EH (cell line): Measurements from ENCODE around the gene RGS9BP.
"Not testable (repeated sequence)": the region's sequence is repeated elsewhere in the genome, so short reads cannot be mapped to it uniquely, and the experiment has no call there.

Experiments used
- DNase-seq: peaks from one replicate; pipeline ENCODE4 v3.0.0-alpha.2; 2015; ENCODE audit warnings: low read depth

Gene RGS9BP

DNA sequence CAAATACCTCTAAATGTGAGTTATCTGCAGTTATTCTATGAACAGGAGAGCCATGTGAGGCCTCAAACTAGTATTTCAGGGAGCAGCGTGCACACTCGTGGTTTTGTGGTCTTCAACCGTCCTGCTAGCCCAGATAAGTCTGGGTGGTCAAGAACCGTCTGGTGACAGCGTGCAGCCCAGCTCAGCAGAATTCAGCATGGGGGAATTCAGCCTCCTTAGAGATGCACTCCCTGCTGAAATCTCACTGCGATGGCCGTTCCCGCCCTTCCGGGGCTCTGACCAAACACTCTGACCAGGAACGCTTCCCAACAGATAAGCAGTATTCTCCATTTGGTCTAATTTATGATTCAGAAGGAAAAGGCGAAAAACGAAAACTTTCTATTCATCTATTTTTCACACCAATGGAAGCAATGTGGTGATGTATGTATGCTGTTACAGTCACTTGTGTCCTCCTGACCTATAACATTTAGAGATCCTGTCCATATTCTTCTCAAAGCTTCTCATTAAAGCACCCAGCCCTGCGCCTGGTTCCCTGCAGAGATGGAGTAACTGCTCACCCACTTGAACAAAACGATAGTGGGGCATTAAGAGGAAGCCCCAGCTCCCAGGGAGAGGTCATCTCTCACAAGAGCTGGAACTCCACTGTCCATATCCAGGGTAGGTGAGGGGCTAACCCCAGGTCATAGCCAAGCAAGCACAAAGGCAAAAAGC, 3.6 kb upstream of the RGS9BP start:
- DNase-seq: no peak

- DNase-seq: no peak
These were observed 2.8 kb upstream of the RGS9BP start for GRCh38 chr19:32672841-32673240.

DNA sequence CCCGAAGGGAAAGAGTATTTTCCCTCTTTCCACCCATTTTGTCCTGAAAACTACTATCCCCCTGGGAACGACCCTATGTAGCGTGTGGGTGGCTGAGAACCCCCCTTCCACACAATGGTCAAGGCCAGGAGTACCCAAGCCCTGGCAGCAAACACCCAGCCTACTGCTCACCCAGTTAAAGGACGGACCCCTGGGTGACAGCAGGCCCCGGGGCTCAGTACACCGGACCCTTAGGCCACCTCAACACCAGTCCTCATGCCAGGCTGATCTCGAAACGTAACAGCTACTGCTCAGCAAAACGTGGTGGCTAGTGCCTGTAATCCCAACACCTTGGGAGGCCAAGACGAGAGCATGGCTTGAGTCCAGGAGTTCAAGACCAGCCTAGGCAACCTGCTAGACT, 2.1 kb upstream of the RGS9BP start:
- DNase-seq: no peak

DNA sequence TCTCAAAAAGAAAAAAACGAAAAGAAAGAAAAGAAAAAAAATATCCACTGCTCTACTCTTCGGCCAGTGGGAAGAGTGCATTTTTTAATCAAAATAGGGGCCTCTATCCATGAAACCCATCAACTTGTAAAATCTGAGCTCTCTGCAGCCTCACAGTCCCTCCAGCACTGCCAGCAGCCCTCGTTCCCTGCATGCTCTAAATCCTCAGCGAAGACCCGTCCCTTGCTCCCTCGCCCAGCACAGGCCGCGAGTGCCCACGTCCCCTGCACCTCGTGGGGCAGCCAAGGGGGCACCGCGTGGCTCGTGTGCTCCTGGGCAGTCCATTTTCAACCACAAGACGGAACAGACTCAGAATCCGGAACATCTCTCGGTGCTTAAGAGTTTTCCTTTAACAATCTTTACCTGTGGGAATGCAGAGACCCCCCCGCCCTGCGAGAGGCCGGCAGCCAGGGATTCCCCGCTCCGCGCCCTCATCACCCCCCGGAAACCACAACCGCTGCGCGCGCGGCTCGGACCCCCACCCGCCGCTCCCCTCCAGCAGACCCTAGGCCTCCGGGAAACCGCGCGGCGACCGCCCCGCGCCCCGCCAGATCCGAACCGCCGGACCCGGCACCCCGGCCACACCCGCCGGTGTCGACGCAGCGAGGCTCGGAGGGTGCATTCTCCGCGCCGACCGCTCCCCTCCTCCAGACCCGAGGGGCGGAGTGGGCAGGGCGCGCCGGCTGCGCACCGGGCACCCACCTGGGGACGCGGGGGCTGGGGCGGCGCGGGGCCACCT, 1.3 kb upstream of the RGS9BP start:
- DNase-seq: no peak

DNA sequence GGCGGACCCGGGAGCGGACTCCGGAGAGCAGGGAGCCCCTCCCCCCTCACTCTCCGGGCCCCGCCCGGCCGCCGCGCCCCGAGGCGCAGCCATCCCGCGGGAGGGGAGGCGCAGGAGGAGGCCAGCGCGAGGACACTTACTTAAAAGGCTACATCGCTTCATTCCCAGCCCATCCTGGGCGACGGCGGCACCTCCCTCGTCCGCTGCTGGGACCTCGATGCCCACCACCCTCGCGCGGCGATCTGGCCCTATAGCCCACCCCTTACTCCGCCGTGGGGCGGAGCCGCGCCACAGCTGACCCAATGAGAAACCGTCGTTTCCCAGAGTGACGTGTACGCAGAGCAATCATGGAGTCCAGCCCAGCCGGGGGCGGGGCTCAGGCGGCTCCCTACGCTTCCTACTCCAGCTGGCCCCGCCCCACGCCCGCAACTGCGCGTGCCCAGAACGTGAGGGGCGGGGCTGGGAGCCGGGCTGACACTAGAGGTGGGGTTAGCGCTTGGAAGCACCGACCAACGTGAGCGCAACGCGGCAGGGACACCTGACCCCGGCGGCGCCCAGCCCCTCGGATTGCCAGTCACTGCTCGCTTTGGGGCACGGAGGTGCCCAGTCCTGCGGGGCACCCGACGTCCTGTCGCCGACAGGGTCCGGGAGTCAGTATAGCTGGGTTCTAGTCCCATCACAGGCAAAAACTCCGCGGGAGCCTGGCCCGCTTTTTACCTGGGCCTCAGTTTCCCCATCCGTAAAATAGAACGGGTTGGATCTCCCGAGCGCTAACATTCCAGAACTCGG, 523 bp upstream of the RGS9BP start, which contains the start of gene ANKRD27:
TSS of gene ANKRD27 (minus strand) at position 250 of the 789 bp plus-strand sequence. CDS start 16,165 bp downstream, outside the sequence.
- DNase-seq: peak; percentile 98

DNA sequence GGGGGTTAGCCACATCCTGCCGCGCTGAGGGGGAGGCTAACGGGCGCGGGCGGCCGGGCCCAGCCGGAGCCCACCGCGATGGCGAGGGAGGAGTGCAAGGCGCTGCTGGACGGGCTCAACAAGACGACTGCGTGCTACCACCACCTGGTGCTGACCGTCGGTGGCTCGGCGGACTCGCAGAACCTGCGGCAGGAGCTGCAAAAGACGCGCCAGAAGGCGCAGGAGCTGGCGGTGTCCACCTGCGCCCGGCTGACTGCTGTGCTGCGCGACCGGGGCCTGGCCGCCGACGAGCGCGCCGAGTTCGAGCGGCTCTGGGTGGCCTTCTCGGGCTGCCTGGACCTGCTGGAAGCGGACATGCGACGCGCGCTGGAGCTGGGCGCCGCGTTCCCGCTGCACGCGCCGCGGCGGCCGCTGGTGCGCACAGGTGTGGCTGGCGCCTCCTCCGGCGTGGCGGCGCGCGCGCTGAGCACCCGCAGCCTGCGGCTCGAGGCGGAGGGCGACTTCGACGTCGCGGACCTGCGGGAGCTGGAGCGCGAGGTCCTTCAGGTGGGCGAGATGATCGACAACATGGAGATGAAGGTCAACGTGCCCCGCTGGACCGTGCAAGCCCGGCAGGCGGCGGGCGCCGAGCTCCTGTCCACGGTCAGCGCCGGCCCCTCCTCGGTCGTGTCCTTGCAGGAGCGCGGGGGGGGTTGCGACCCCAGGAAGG, 692 bp downstream of the RGS9BP start:
- no peak for DNase-seq

- DNase-seq: no peak
These were observed 1.3 kb downstream of the RGS9BP start for GRCh38 chr19:32676895-32677359.

DNA sequence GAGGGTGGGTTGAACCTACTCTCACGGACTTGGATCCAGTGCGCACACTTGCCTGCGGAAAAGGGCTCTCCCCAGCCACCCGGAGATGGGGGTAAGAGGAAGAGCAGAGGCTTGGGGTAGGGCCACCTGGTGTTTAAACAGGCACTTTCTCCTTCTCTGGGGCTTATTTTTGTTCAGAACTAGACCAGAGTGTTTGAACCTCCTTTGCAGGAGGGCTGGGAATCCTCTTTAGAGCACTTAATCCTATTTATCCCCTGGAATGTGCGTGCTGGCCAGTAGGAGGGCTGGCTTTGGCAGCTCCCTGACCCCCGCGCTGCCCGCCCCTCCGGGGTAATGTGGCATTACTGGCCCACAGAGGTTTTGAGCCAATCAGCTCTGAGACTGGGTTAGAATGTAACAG, 2.0 kb downstream of the RGS9BP start:
- no peak for DNase-seq

DNA sequence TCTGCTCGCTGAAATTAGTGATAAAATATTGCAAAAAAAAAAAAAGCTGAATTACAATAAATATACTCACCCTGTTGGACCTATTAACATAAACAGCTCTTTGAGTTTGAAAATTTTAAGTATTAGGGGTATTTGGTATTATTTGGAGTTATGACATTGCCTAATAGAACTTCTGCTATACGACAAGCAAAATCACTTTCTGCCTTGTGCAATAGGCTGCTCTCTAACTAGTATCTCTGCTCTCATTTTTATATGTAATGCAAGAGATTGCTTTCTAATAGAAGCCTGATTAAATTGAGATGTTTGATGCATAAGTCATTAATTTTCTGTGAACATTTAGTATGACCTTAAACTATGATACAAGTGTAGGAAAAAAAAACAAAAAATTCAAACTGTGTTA, 5.3 kb downstream of the RGS9BP start:
- DNase-seq: no peak

GRCh38 chr19:32682317-32682716, 6.7 kb downstream of the RGS9BP start:
- no peak for DNase-seq

- no peak for DNase-seq
These were observed 11.3 kb downstream of the RGS9BP start for GRCh38 chr19:32686847-32687475.

DNA sequence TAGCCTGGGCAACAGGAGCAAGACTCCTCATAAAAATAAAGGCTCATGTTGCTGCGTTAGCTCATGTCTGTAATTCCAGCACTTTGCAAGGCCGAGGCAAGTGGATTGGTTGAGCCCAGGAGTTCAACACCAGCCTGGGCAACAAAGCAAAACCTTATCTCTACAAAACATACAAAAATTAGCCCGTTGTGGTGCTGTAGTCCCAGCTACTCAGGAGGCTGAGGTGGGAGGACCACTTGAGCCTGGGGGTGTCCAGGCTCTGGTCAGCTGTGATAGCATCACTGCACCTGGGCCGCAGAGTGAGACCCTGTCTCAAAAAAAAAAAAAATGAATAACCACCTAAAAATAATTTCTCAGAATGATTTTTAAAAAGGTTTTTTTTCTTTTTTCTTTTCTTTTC, 12.0 kb downstream of the RGS9BP start:
- DNase-seq: no peak

- DNase-seq: no peak
These were observed 12.7 kb downstream of the RGS9BP start for GRCh38 chr19:32688311-32688710.

DNA sequence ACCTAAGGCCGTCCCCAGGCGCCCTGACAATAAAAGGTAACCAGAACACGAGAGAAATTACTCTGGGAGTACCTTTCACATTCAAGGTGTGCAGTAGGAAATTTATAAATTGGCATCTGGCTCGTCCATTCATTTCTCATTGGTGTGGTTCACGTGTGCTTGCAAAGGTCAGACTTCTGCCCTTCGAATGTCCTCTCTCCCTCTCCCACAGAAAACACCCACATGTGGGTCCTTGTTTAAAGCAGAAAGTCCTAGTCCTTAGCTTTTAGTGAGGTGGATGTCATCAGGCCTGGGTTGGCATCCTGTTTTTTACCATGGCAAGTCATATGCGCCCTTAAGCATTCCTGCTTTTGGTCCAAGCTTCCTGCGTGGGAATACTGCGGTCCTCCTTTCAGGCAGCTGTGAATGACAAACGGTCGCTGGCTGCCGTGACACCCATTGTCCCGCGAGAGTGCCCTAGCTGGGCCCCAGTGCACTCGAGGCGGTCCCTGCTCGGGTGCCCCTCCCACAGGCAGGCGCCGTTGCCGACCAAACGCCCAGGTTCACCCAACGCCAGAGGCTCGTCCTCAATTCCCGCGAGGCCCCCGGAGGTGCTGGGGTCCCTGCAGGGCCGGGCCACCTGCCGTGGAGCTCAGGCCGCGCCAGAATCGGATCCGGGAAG, 15.8 kb downstream of the RGS9BP start, which contains the start of gene NUDT19:
TSS of gene NUDT19 (plus strand) at position 531 of the 661 bp plus-strand sequence. CDS start 140 bp downstream, outside the sequence.
- DNase-seq: peak; percentile 92

DNA sequence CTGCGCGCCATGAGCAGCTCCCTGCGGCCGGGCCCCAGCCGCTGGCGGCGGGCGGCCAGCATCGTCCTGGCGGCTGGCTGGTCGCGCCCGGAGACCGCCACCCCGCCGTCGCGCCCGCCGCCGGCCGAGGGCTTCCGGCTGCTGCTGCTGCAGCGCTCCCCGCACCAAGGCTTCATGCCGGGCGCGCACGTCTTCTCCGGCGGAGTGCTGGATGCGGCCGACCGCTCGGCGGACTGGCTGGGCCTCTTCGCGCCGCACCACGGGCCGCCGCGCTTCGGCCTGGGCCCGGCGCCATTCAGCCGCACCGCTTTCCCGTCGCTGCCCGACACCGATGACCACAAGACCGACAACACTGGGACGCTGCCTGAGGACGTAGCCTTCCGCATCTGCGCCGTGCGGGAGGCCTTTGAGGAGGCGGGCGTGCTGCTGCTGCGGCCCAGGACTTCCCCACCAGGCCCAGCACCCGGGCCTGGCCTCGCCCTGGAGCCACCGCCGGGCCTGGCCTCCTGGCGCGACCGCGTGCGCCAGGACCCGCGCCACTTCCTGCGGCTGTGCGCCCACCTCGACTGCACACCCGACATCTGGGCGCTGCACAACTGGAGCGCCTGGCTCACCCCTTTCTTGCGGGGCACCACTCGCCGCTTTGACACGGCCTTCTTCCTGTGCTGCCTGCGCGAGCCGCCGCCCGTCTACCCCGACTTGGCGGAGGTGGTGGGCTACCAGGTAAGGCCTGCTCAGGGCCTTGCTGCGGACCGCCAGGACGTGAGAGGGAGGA, 16.5 kb downstream of the RGS9BP start:
- DNase-seq: peak; percentile 76

- DNase-seq: no peak
These were observed 17.0 kb downstream of the RGS9BP start for GRCh38 chr19:32692727-32693061.

- not testable (repeated sequence) for DNase-seq
These were observed 17.8 kb downstream of the RGS9BP start for GRCh38 chr19:32693151-32694108.

GRCh38 chr19:32694316-32694715, 18.7 kb downstream of the RGS9BP start:
- not testable (repeated sequence) for DNase-seq

- not testable (repeated sequence) for DNase-seq
These were observed 19.2 kb downstream of the RGS9BP start for GRCh38 chr19:32694851-32695250.
